GM19397 (cell line): ENCODE measurements around the gene GCK.
"Not testable (repeated sequence)": the region's sequence is repeated elsewhere in the genome, so short reads cannot be mapped to it uniquely, and the experiment has no call there.

Experiments used
- ATAC-seq: cut with Tn5 transposase; IDR thresholded peaks from one replicate; pipeline ENCODE4 v1.9.1; 2021; ENCODE audit warnings: mild to moderate bottlenecking, moderate library complexity; ENCODE audit not compliant: unreplicated experiment

GCK gene

GRCh38 chr7:44184206-44184872, 4.9 kb downstream of the GCK start:
- no peak for ATAC-seq

GRCh38 chr7:44183386-44183785, 5.9 kb downstream of the GCK start:
- no peak for ATAC-seq

GRCh38 chr7:44182827-44183226, 6.4 kb downstream of the GCK start:
- no peak for ATAC-seq

DNA sequence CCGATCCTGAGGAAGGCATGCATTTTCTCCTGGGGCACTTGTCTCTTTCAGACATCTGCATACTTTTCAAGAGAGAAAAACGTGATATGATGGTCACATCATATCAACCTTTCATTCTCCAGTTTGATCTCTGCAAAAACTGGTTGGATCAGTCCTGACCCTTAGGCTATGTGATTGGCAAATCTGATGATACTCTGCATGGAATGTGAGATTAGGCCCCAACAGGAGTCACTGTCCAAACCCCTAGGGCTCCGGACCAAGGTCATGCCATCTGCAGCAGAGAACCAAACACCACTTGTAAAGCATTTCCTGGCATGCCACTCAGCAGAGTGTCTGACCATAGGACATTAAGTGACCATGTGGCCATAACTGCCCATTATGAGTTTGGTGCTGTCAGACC, 8.6 kb downstream of the GCK start:
- ATAC-seq, result no peak

DNA sequence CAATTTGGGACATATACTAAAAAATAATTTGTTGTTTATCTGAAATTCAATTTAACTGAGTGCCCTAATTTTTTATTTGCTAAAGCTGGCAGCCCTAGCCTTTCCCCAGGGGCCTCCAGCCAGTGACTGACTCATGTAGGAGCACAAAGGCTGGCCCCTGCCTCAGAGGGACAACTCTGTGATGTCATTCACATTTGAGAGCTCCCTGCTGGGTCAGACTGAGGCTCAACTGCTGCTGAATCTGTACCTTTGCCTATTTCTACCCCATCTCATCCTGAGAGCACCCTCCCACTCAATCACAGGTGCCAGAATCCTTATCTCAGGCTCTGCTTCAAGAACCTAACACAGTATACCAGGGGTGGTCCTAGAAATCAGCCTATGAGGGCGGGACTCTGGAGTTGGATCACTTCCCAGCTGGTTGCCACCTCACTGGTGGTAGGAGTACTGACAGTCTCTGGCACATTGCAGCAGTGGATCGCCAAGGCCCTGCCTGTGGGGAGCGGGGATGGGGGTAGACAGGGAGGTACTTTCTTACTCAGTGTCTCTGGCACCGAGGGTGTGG, 11.6 kb downstream of the GCK start:
- no peak for ATAC-seq

DNA sequence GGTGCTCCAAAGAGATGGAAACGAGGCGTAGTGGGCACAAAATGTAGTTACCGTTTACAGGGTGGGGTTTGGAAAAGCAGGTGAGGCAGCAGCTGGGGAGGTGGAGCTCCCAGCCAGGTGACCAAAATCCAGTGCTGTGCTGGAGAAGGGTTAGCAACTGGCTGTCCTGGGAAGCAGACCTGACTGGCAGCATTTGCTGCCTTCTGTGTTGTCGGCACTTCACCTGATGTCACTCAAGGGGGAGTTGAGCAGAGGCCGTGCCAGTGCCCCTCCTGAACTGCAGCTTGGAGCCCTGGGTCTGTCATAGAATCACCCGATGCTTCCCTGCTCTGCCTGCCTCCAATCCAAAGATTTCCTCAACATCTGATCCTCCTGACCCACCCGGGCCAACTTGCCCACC, 12.8 kb downstream of the GCK start:
- no peak for ATAC-seq

GRCh38 chr7:44175730-44176129, 13.5 kb downstream of the GCK start:
- ATAC-seq, result no peak

DNA sequence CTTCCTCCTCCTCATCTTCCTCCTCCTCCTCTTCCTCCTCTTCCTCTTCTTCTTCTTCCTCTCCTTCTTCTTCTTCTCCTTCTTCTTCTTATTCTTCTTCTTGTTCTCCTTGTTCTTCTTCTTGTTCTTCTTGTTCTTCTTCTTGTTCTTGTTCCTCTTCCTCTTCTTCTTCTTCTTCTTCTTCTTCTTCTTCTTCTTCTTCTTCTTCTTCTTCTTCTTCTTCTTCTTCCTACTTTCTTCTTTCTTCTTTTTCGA, 14.6 kb downstream of the GCK start:
- not testable (repeated sequence) for ATAC-seq

GRCh38 chr7:44173911-44174693, 15.1 kb downstream of the GCK start:
- ATAC-seq, result no peak

GRCh38 chr7:44172803-44173424, 16.3 kb downstream of the GCK start:
- ATAC-seq, result no peak

DNA sequence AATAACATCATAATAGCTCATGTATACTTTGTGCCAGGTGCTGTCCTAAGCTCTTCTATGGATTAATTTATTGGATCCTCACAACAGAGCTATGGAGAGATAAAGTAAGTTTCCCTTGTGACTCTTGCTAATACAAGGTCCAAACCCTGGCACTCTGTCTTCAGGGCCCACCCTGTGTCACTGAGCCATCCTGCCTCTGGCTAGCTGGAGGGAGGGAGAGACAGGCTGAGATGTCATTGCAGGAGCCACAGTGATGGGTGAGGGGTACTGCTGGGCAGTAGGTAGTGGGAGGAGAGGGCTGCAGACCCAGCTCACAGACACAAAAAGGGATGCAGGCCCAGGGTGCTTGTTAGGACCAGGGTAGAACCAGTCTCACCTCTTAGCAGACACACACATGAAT, 16.9 kb downstream of the GCK start:
- no peak for ATAC-seq

DNA sequence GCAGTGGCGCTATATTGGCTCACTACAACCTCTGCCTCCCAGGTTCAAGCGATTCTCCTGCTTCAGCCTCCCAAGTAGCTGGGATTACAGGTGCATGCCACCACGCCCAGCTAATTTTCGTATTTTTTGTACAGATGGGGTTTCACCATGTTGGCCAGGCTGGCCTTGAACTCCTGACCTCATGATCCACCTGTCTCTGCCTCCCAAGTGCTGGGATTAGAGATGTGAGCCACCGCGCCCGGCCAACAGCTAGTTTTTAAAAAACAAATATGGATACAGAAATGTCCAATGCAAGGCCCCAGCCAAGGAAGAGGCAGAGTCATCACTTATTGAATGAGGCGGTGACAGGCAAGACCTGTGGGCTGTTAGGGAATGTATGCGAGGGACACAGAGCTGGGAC, 17.3 kb downstream of the GCK start:
- not testable (repeated sequence) for ATAC-seq

- ATAC-seq, result no peak
Observed at GRCh38 chr7:44167920-44168319, 21.3 kb downstream of the GCK start.

- ATAC-seq, result no peak
Observed at GRCh38 chr7:44163591-44163990, 25.6 kb downstream of the GCK start.

GRCh38 chr7:44162785-44163395, 26.3 kb downstream of the GCK start:
- no peak for ATAC-seq

DNA sequence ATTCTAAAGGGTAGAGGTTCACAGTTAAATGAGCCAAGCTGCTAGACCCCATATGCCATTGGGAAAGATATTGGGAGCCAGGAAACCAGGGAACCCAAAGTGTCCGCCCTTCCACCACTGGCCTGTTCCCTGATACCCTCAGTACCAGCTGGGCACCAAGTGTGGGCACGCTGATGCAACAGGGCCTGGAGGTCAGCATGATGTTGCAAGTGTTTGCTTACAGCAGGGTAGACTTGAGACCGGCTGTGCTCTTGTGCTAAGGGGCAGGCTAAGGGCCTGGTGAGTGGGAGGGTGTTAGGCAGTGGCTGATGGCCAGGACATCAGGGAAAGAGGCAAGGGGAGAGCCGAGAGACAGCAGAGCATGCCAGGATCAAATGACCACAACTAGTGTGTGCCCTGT, 27.1 kb downstream of the GCK start:
- ATAC-seq, result no peak

GRCh38 chr7:44161371-44161770, 27.9 kb downstream of the GCK start:
- ATAC-seq, result no peak

DNA sequence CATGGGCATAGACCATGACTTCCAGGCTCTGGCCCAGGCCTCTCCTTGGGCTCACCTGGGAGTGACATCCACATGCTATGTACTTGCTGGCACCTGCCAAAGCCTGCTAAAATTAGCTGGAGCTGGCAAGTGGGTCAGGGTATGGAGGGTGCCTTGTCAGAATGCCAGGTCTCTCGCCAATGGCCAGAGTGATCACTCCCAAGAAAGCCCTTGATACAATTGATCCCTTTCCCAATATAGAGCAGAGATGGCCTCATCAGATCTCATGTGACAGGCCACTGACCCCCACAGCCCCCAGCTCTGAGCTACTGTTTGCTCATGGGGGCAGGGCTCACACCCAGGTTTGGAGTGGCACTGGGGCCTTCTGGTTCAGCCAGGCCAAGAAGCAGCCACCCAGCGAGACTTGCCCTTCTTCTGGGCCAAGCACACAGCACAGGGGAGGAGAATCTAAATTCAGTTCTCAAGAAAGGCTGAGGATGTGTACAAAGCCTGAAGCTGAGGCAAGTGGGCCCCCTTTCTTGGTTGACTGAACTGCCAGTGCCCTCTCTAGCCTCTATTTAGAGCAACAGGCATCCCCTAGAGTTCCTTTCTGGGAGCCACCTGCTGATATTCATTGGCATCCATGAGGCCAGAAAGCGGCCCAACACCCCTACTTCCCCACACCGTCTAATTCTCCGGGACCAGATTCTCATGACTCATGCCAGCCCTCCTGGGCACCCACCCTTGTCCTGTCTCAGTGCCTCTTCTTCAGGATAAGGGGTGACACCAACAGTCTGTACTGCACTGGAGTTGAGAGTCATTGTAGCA, 29.2 kb downstream of the GCK start:
- no peak for ATAC-seq

GRCh38 chr7:44158873-44159631, 30.2 kb downstream of the GCK start:
- ATAC-seq, result no peak
